Osteoblast (primary cell): Measurements from ENCODE around the gene ACAN. TPM values are rescaled to one million over a fixed set of nuclear protein-coding genes. Genes with fewer than 3 reads are reported as not detected.

Experiments used
- DNase-seq: peaks from one replicate; pipeline ENCODE4 v3.0.0; 2011; ENCODE audit warnings: low spot score, mixed read lengths; ENCODE audit not compliant: insufficient read length; ENCODE audit errors: missing footprints
- H2AFZ ChIP-seq: 2 replicates; pipeline ENCODE4 v1.6.0; 2011; ENCODE audit warnings: mild to moderate bottlenecking, low read length
- H3K27ac ChIP-seq: 2 replicates; pipeline ENCODE4 v1.5.1; 2011; ENCODE audit warnings: mild to moderate bottlenecking, low read depth, low read length, moderate library complexity
- H3K27me3 ChIP-seq: 2 replicates; pipeline ENCODE4 v1.6.0; 2012; ENCODE audit warnings: mild to moderate bottlenecking, control low read depth, inconsistent platforms, low read length, moderate library complexity; ENCODE audit not compliant: insufficient read depth
- H3K36me3 ChIP-seq: 2 replicates; pipeline ENCODE4 v1.5.1; 2011; ENCODE audit warnings: mild to moderate bottlenecking, low read length, control low read depth, moderate library complexity; ENCODE audit not compliant: insufficient read depth
- H3K4me1 ChIP-seq: 2 replicates; pipeline ENCODE4 v1.5.1; 2011; ENCODE audit warnings: mild to moderate bottlenecking, low read length, control low read depth, moderate library complexity; ENCODE audit not compliant: insufficient read depth
- H3K4me2 ChIP-seq: 2 replicates; pipeline ENCODE4 v1.6.0; 2011; ENCODE audit warnings: mild to moderate bottlenecking, low read length; ENCODE audit not compliant: insufficient read depth
- H3K4me3 ChIP-seq: fragments of 200-600 bp; sonication (generic); 3 replicates; pipeline ENCODE4 v1.5.1; 2012; ENCODE audit warnings: mild to moderate bottlenecking, low read length, inconsistent platforms; ENCODE audit not compliant: insufficient read depth
- H3K79me2 ChIP-seq: 2 replicates; pipeline ENCODE4 v1.6.0; 2012; ENCODE audit warnings: mild to moderate bottlenecking, low read length, control low read depth, inconsistent platforms; ENCODE audit not compliant: insufficient read depth
- H3K9me3 ChIP-seq: 2 replicates; pipeline ENCODE4 v1.5.1; 2011; ENCODE audit warnings: low read depth, low read length, control low read depth
- H4K20me1 ChIP-seq: 2 replicates; pipeline ENCODE4 v1.6.0; 2012; ENCODE audit warnings: mild to moderate bottlenecking, low read length, control low read depth; ENCODE audit not compliant: insufficient read depth
- total RNA-seq: library from RNA; depleted of rRNA; stranded (reverse); fragments of >200 nt; gene quantifications from 2 replicates; pipeline ENCODE4 v1.2.3, GENCODE V29; 2012
- TF ChIP-seq, protein P1 (sequence below): IDR thresholded peaks from 2 replicates; pipeline ENCODE4 v1.5.1; 2011; ENCODE audit warnings: mild to moderate bottlenecking, low read depth, low read length, moderate library complexity; ENCODE audit errors: extremely low read depth

Gene ACAN
- total RNA-seq, 1 donor, result 12.7 TPM

DNA sequence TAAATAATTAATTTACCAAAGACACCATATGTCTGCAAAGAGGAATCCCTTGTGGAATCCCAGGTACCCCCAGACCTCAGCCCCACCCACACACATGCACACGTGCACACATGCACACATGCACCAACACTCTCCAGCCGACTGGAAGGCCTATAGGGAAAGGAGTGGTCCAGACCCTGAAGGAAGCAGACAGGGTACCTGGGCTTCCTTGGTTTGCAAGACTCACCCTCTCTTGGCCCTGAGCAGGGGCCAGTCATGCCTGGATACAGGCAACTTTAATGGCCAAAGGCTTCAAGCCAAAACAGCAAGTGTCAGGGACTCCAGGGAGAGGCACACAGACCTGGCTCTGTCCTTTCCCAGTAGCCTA, 101.0 kb downstream of the ACAN start:
- Histone ChIP-seq H3K27ac (no peak overlapping the region), H3K4me2 (no peak overlapping the region), H3K4me3 (no peak overlapping the region), H3K36me3 (peaks cover 97% of the 10 kb centered on the region), H3K9me3 (no peaks in the 10 kb centered on the region), H3K27me3 (no peaks in the 10 kb centered on the region), H3K4me1 (peaks cover 26% of the 10 kb centered on the region), H4K20me1 (peaks cover 63% of the 10 kb centered on the region), H3K79me2 (peaks cover 40% of the 10 kb centered on the region), H2AFZ (no peak overlapping the region)
- TF ChIP-seq, protein P1, sequence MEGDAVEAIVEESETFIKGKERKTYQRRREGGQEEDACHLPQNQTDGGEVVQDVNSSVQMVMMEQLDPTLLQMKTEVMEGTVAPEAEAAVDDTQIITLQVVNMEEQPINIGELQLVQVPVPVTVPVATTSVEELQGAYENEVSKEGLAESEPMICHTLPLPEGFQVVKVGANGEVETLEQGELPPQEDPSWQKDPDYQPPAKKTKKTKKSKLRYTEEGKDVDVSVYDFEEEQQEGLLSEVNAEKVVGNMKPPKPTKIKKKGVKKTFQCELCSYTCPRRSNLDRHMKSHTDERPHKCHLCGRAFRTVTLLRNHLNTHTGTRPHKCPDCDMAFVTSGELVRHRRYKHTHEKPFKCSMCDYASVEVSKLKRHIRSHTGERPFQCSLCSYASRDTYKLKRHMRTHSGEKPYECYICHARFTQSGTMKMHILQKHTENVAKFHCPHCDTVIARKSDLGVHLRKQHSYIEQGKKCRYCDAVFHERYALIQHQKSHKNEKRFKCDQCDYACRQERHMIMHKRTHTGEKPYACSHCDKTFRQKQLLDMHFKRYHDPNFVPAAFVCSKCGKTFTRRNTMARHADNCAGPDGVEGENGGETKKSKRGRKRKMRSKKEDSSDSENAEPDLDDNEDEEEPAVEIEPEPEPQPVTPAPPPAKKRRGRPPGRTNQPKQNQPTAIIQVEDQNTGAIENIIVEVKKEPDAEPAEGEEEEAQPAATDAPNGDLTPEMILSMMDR, result no peak
- DNase-seq, result no peak

DNA sequence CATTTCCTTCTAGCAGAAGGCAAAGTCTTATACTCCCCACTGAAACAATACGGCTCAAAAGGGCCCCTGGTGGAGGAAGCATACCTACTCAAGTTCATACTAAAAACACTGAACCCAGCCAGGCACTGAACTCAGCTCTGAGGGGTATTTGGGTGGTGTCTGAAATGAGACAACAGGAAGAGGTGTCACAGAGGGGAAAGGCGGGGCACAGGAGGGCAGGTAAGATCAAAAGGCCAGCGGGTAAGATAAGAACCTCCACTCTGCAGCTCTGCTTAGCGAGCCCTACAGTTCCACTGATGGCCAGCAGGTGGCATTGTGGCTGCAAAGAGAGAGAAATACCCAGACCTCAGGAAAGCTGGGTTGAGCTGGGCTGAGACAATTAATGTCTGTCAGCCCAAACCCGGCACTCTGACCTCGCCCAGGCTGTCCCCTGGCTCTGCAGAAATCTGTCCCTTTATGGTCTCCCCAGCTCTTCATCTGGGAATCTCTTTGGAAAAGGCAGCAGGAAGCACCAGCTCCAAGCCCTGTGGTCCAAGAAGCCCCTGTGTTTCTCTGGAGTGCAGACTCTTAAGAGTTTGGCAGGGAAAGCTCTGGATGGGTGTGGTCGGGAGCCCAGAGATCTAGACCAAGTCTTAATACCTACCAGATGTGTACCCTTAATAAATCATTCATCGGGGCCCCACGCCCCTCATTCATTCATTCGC, 101.5 kb downstream of the ACAN start:
- Histone ChIP-seq H3K4me3 (no peak overlapping the region), H3K36me3 (peaks cover 97% of the 10 kb centered on the region), H3K4me1 (peaks cover 31% of the 10 kb centered on the region), H4K20me1 (peaks cover 62% of the 10 kb centered on the region), H3K79me2 (peaks cover 45% of the 10 kb centered on the region), H3K4me2 (no peak overlapping the region), H3K27ac (peak overlapping the region; percentile 29), H2AFZ (no peak overlapping the region), H3K27me3 (no peaks in the 10 kb centered on the region), H3K9me3 (no peaks in the 10 kb centered on the region)
- TF ChIP-seq, protein P1, result peak; percentile 99
- DNase-seq, result peak; percentile 93

DNA sequence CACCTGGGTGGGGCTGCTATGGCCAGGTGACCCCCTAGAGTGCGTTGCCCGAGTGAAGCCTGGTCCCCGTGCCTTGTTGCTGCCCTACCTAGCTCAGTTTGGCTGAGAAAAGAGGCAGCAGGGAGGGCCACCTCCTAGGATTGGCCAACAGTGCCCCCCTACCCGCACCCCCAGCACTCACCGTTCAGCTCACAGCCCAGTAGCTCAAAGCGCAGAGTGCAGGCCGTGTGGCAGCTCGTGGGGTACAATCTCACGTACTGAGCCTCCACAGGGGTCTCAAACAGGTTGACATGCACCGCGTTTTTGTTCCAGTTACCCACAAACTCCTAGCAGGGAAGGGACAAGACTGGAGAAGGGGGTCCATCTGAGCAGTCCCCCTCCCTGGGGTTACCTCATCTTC, 102.3 kb downstream of the ACAN start:
- peaks cover 97% of the 10 kb centered on the region for H3K36me3 ChIP-seq
- H2AFZ ChIP-seq, result no peak overlapping the region
- H3K4me3 ChIP-seq, result no peak overlapping the region
- DNase-seq, result no peak
- H4K20me1 ChIP-seq, result peaks cover 65% of the 10 kb centered on the region
- peak overlapping the region; percentile 29 for H3K27ac ChIP-seq
- H3K4me2 ChIP-seq, result no peak overlapping the region
- TF ChIP-seq, protein P1, result no peak
- peaks cover 53% of the 10 kb centered on the region for H3K79me2 ChIP-seq
- no peaks in the 10 kb centered on the region for H3K9me3 ChIP-seq
- no peaks in the 10 kb centered on the region for H3K27me3 ChIP-seq
- H3K4me1 ChIP-seq, result peaks cover 35% of the 10 kb centered on the region

DNA sequence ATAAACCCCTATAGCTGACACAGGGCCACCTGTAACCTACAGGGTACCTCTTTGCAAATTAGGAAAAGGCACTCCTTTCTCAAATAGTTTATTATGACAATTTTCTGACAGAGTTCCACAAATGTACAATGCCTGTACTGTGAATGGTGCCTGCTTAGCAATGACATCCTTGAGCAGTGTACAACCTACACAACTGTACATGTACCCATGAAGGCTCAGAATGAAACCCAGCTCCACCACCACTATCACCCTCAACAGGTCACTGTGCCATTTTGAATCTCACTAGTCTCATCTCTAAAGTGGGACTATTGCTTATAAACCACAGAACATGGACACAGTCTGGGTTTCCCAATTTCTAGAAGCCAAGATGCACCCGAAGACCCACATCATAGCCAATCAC, 102.9 kb downstream of the ACAN start:
- TF ChIP-seq, protein P1, result no peak
- Histone ChIP-seq H3K79me2 (peaks cover 58% of the 10 kb centered on the region), H3K4me3 (no peak overlapping the region), H4K20me1 (peaks cover 70% of the 10 kb centered on the region), H3K9me3 (no peaks in the 10 kb centered on the region), H3K4me2 (no peak overlapping the region), H2AFZ (no peak overlapping the region), H3K27ac (no peak overlapping the region), H3K4me1 (peaks cover 35% of the 10 kb centered on the region), H3K27me3 (no peaks in the 10 kb centered on the region), H3K36me3 (peaks cover 95% of the 10 kb centered on the region)
- DNase-seq, result peak; percentile 21
